Endothelial cell (in vitro differentiated cells): ENCODE results near the gene SLC13A2. TPM values are rescaled to one million over a fixed set of nuclear protein-coding genes. Genes with fewer than 3 reads are reported as not detected.

Experiments
- DNase-seq: peaks from one replicate; pipeline ENCODE4 v3.0.0; 2021; ENCODE audit warnings: low spot score
- H3K27ac Mint-ChIP-seq: one replicate; pipeline ENCODE4 v1.8.0; 2021; ENCODE audit warnings: mixed read lengths, inconsistent platforms; ENCODE audit not compliant: unreplicated experiment
- H3K27me3 Mint-ChIP-seq: one replicate; pipeline ENCODE4 v1.8.0; 2021; ENCODE audit warnings: mild to moderate bottlenecking, moderate library complexity, mixed read lengths, inconsistent platforms; ENCODE audit not compliant: unreplicated experiment
- H3K36me3 Mint-ChIP-seq: one replicate; pipeline ENCODE4 v1.8.0; 2021; ENCODE audit warnings: mild to moderate bottlenecking, low read depth, mixed read lengths, inconsistent platforms; ENCODE audit not compliant: unreplicated experiment
- H3K4me1 Mint-ChIP-seq: one replicate; pipeline ENCODE4 v1.8.0; 2021; ENCODE audit warnings: mild to moderate bottlenecking, mixed read lengths, inconsistent platforms; ENCODE audit not compliant: unreplicated experiment
- H3K4me3 Mint-ChIP-seq: one replicate; pipeline ENCODE4 v1.8.0; 2021; ENCODE audit warnings: mild to moderate bottlenecking, mixed read lengths, inconsistent platforms; ENCODE audit not compliant: unreplicated experiment
- H3K9me3 Mint-ChIP-seq: one replicate; pipeline ENCODE4 v1.8.0; 2021; ENCODE audit warnings: mixed read lengths, inconsistent platforms; ENCODE audit not compliant: unreplicated experiment
- total RNA-seq: library from RNA; stranded (reverse); fragmentation: NEBNext Ultra II Directional; extraction: Animal tissue kit (Norgen Biotek cat#: 25700); gene quantifications from one replicate; pipeline ENCODE4 v1.2.1, GENCODE V29; 2021; ENCODE audit not compliant: unreplicated experiment
- TF ChIP-seq, protein P1 (sequence below): fragments of 200-600 bp; sonication (generic); IDR thresholded peaks from one replicate; pipeline ENCODE4 v1.5.0; 2021; ENCODE audit warnings: antibody characterized with exemption; ENCODE audit not compliant: unreplicated experiment

SLC13A2 gene
- total RNA-seq, 1 donor from 2014 or later, result not detected

DNA sequence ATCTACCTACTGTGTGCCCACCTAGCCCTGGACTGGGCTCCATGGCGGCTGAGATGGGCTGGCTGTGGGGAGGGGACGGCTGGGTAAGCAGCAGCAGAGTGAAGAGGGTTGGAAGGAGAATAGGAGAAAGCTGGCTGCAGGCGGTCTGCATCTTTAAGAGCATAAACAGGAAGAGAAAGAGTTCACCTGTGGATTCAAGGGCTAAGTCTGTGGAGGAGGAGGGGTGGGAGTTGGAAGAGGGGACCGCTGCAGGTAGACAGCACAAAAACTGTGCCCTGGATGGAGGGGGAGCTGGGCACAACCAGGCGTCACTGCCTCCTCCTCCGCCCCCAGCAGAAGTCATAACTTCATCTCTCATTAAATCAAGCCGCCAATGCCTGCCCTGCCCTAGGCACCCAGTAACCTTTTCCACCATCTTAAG lies 677 bp downstream of the SLC13A2 start:
- Mint-ChIP-seq H3K4me1 (peaks cover 35% of the 10 kb centered on the region), H3K36me3 (peaks cover 3% of the 10 kb centered on the region), H3K27ac (no peak overlapping the region), H3K9me3 (no peaks in the 10 kb centered on the region), H3K4me3 (no peak overlapping the region), H3K27me3 (peaks cover 16% of the 10 kb centered on the region)
- TF ChIP-seq, protein P1, sequence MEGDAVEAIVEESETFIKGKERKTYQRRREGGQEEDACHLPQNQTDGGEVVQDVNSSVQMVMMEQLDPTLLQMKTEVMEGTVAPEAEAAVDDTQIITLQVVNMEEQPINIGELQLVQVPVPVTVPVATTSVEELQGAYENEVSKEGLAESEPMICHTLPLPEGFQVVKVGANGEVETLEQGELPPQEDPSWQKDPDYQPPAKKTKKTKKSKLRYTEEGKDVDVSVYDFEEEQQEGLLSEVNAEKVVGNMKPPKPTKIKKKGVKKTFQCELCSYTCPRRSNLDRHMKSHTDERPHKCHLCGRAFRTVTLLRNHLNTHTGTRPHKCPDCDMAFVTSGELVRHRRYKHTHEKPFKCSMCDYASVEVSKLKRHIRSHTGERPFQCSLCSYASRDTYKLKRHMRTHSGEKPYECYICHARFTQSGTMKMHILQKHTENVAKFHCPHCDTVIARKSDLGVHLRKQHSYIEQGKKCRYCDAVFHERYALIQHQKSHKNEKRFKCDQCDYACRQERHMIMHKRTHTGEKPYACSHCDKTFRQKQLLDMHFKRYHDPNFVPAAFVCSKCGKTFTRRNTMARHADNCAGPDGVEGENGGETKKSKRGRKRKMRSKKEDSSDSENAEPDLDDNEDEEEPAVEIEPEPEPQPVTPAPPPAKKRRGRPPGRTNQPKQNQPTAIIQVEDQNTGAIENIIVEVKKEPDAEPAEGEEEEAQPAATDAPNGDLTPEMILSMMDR, result no peak
- DNase-seq, result no peak

DNA sequence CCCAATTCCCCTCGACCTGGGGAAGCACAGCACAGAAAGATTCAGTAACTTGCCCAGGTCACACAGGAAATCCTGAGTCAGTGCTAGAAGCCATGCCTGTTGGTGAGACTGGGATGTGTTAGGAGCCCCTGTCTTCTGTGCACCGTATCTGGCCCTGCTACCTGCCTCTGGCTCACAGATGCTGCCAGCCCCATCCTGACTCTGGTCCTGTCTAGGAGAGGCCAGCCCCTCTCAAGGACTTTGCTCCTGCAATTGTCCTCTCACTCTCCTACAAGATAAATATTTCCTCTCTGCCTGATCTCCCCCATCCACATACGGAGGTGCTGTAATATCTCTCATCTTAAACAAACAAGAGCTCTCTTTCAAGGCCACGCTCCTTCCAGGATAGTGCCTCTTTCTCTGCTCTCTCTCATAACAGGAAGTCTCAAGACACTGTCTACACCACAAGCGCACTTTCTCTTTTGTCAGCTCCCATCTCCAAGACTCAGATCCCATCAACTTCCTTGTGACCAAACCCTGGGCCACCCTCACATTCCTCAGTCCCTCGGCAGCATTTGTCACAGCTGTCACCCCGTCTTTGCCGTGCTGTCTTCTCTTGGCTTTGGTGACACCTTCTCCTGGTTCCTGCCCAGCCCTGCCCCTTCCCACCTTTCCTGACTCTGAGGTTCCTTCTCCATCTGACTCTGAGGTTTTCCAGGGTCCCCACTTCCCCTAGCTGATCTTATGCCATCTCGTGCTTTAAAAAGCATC lies 1.9 kb downstream of the SLC13A2 start:
- TF ChIP-seq, protein P1, result no peak

DNA sequence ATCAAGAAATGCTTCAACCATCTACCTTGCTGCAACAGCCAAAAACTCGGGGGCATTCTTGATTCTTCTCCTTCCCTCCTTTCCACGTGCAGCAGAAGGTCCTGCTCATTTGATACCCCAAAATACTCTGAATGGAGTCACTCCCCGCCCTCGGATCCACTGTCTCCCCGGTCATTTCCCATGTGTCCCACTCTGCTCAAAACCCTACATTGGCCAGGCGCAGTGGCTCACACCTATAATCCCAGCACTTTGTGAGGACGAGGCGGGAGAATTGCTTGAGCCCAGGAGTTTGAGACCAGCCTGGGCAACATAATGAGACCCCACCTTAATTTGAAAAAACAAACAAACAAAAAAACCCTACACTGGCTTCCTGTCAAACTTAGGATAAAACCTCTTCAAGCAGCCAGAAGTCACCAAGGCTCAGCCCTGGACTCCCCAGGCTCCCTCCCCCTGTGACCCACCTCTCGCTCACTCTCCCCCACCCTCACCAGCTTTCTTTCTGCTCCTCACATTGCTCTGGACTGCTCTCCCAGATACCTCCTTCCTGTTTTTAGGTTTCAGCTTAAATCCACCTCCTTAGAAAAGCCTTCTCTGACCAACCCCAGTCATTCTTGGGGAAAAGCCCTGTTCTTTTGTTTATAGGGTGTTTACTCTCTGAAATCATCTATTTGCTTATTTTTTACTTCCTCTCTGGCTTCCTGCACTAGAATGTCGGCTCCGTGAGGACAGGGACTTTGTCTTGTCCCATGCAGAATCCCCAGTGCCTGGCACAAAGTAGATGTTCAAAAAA lies 2.8 kb downstream of the SLC13A2 start:
- H3K27ac Mint-ChIP-seq, result no peak overlapping the region
- no peak overlapping the region for H3K4me3 Mint-ChIP-seq
- DNase-seq, result no peak
- H3K4me1 Mint-ChIP-seq, result peaks cover 24% of the 10 kb centered on the region
- H3K27me3 Mint-ChIP-seq, result peaks cover 22% of the 10 kb centered on the region
- H3K9me3 Mint-ChIP-seq, result no peaks in the 10 kb centered on the region
- peaks cover 3% of the 10 kb centered on the region for H3K36me3 Mint-ChIP-seq
- TF ChIP-seq, protein P1, result no peak

More for the DNA sequence above, 1.9 kb downstream of the SLC13A2 start:
- peaks cover 16% of the 10 kb centered on the region for H3K27me3 Mint-ChIP-seq
- DNase-seq, result no peak
- H3K9me3 Mint-ChIP-seq, result no peaks in the 10 kb centered on the region
- peaks cover 31% of the 10 kb centered on the region for H3K4me1 Mint-ChIP-seq
- no peak overlapping the region for H3K27ac Mint-ChIP-seq
- peak overlapping the region; percentile 3 for H3K4me3 Mint-ChIP-seq
- peaks cover 3% of the 10 kb centered on the region for H3K36me3 Mint-ChIP-seq

DNA sequence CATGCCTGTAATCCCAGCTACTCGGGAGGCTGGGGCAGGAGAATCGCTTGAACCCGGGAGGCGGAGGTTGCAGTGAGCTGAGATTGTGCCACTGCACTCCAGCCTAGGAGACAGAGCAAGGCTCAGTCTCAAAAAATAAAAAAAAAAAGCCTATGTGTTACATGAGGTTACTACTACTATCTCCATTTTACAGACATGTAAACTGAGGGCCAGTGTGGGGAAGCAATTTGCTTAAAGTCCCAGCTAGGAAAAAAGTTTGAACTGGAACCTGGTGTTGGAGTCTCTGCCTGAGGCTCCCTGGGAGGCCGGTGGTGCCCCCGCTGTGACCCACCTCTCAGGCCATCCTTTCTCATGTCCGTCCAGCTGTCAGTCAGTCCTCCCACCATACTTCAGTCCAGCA lies 4.5 kb downstream of the SLC13A2 start:
- DNase-seq, result no peak
- Mint-ChIP-seq H3K4me1 (peaks cover 24% of the 10 kb centered on the region), H3K36me3 (peaks cover under 1% of the 10 kb centered on the region), H3K27ac (no peak overlapping the region), H3K9me3 (no peaks in the 10 kb centered on the region), H3K27me3 (peaks cover 17% of the 10 kb centered on the region), H3K4me3 (no peak overlapping the region)
- TF ChIP-seq, protein P1, result no peak
